Tibial artery (tissue), 4 donors: ENCODE data around the gene DHX36.

ENCODE experiments used
- DNase-seq, 2 donors: peaks; one replicate each; pipeline ENCODE4 v3.0.0-alpha.2; 2019
- H3K27ac ChIP-seq, 2 donors: fragments of 200-600 bp; sonication (generic) in 1 of 2; 1 replicate in 1 of 2; 2 replicates in 1 of 2; pipeline ENCODE4 v1.5.1; 2018 to 2019; ENCODE audit warnings: mild to moderate bottlenecking in 1 of 2
- H3K27me3 ChIP-seq, 2 donors: fragments of 200-600 bp; sonication (generic) in 1 of 2; one replicate each; pipeline versions ENCODE4 v1.5.1 to v1.6.0; 2016 to 2019
- H3K36me3 ChIP-seq, 3 donors: fragments of 200-600 bp; sonication (generic) in 2 of 3; one replicate each; pipeline ENCODE4 v1.5.1; 2016 to 2019; ENCODE audit warnings: mild to moderate bottlenecking in 2 of 3
- H3K4me1 ChIP-seq, 4 donors: fragments of 200-600 bp; sonication (generic) in 2 of 4; 1 replicate in 3 of 4; 2 replicates in 1 of 4; pipeline ENCODE4 v1.5.1; 2016 to 2019
- H3K4me3 ChIP-seq, 2 donors: fragments of 200-600 bp; sonication (generic) in 1 of 2; 1 replicate in 1 of 2; 2 replicates in 1 of 2; pipeline ENCODE4 v1.5.1; 2018 to 2019; ENCODE audit warnings: mild to moderate bottlenecking in 2 of 2
- H3K9me3 ChIP-seq, 3 donors: fragments of 200-600 bp; sonication (generic) in 1 of 3; one replicate each; pipeline ENCODE4 v1.5.1; 2016 to 2019
- intact Hi-C: fragments of 100-400 bp; cut with DNase I; formaldehyde crosslinking; loops from one replicate; pipeline ENCODE4 v1.15.0; 2023; ENCODE audit warnings: low total_unique reads
- TF ChIP-seq, protein P1 (sequence below), 2 experiments: fragments of 200-600 bp in 1 of 2; fragments of 450-650 bp in 1 of 2; IDR thresholded peaks; one replicate each; pipeline ENCODE4 v1.5.1; 2017 to 2019; ENCODE audit warnings: antibody characterized with exemption in 2 of 2, mild to moderate bottlenecking in 1 of 2, moderate library complexity in 1 of 2

The DHX36 gene

DNA sequence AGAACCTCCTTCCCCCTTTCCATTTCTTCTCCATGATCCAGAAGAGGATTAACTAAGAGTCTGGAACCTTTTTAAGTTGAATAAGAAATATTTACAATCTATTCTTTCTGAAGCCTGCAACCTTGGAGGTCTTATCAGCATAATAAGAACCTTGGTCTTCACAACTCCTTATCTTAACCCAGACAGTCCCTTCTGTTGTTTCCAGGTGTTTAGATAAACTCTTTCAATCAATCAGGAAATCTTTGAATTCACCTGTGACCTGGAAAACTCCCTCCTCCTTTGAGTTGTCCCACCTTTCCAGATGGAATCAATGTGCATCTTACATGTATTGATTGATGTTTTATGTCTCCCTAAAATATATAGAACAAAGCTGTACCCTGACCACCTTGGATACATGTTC lies 3.6 kb upstream of the DHX36 start:
- intact Hi-C loops, result no loop called here
- H3K27me3 ChIP-seq, result no peaks in the 10 kb centered on the region
- TF ChIP-seq, protein P1, sequence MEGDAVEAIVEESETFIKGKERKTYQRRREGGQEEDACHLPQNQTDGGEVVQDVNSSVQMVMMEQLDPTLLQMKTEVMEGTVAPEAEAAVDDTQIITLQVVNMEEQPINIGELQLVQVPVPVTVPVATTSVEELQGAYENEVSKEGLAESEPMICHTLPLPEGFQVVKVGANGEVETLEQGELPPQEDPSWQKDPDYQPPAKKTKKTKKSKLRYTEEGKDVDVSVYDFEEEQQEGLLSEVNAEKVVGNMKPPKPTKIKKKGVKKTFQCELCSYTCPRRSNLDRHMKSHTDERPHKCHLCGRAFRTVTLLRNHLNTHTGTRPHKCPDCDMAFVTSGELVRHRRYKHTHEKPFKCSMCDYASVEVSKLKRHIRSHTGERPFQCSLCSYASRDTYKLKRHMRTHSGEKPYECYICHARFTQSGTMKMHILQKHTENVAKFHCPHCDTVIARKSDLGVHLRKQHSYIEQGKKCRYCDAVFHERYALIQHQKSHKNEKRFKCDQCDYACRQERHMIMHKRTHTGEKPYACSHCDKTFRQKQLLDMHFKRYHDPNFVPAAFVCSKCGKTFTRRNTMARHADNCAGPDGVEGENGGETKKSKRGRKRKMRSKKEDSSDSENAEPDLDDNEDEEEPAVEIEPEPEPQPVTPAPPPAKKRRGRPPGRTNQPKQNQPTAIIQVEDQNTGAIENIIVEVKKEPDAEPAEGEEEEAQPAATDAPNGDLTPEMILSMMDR (IDR thresholded peaks at IDR 0.05), result no peak
- H3K4me1 ChIP-seq, result peaks cover 0 to 9% (median 4%) of the 10 kb centered on the region in 4 donors
- H3K4me3 ChIP-seq, result no peak overlapping the region
- no peak for DNase-seq
- H3K36me3 ChIP-seq, result no peaks in the 10 kb centered on the region
- no peaks in the 10 kb centered on the region for H3K9me3 ChIP-seq
- no peak overlapping the region for H3K27ac ChIP-seq

- intact Hi-C loops, result no loop called here
- Histone ChIP-seq H3K9me3 (no peaks in the 10 kb centered on the region), H3K36me3 (no peaks in the 10 kb centered on the region), H3K27ac (peak overlapping the region; percentile 93 to 95), H3K4me3 (peak overlapping the region; percentile 88 to 90), H3K27me3 (no peaks in the 10 kb centered on the region), H3K4me1 (peaks cover 0 to 36% (median 15%) of the 10 kb centered on the region in 4 donors)
- DNase-seq, result no peak
- TF ChIP-seq, protein P1 (IDR thresholded peaks at IDR 0.05), result no peak
Measured at GRCh38 chr3:154324919-154325318, 632 bp upstream of the DHX36 start.

- peaks cover 21 to 23% (median 22%) of the 10 kb centered on the region in 3 donors for H3K36me3 ChIP-seq
- no peak for DNase-seq
- intact Hi-C loops, result no loop called here
- TF ChIP-seq, protein P1 (IDR thresholded peaks at IDR 0.05), result no peak
- no peak overlapping the region for H3K4me3 ChIP-seq
- H3K9me3 ChIP-seq, result no peaks in the 10 kb centered on the region
- no peaks in the 10 kb centered on the region for H3K27me3 ChIP-seq
- peaks cover 0 to 51% (median 7%) of the 10 kb centered on the region in 4 donors for H3K4me1 ChIP-seq
- H3K27ac ChIP-seq, result no peak overlapping the region
Measured at GRCh38 chr3:154316974-154317767, 7.1 kb downstream of the DHX36 start.

DNA sequence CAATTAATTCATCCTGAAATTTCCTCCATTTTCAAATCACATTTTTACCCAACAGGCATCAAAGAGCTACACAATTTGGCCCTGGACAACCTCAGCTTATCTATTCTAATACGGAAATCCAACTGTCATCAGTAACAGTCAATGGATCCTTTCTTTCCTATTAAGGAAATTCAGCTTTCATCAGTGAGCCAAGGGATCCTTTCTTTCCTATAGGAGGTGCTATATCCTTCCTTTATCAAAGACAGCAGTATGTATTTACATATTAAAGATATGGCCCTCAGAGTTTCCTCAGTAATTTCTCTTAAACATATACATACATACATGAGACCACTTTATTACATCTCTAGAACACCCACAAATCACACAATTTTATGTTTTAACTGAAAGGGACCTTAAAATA lies 10.1 kb downstream of the DHX36 start:
- intact Hi-C loops, result no loop called here
- Histone ChIP-seq H3K4me3 (no peak overlapping the region), H3K27ac (no peak overlapping the region), H3K9me3 (no peaks in the 10 kb centered on the region), H3K27me3 (no peaks in the 10 kb centered on the region), H3K4me1 (peaks cover 0 to 23% (median under 1%) of the 10 kb centered on the region in 4 donors), H3K36me3 (peaks cover 22 to 23% (median 23%) of the 10 kb centered on the region in 3 donors)
- no peak for DNase-seq
- TF ChIP-seq, protein P1 (IDR thresholded peaks at IDR 0.05), result no peak

GRCh38 chr3:154310840-154311239 lies 13.4 kb downstream of the DHX36 start:
- no peak overlapping the region for H3K4me3 ChIP-seq
- intact Hi-C loops, result no loop called here
- TF ChIP-seq, protein P1 (IDR thresholded peaks at IDR 0.05), result no peak
- H3K9me3 ChIP-seq, result no peaks in the 10 kb centered on the region
- H3K27ac ChIP-seq, result no peak overlapping the region
- peaks cover 36 to 41% (median 37%) of the 10 kb centered on the region in 3 donors for H3K36me3 ChIP-seq
- H3K27me3 ChIP-seq, result no peaks in the 10 kb centered on the region
- H3K4me1 ChIP-seq, result peaks cover 0 to 4% (median 0%) of the 10 kb centered on the region in 4 donors
- no peak for DNase-seq
